Activated T-helper 1 cell treated with anti-CD3 and anti-CD28 coated beads, Interleukin-2, amount 50 U/mL, for 16 hours (primary cell): Measurements from ENCODE around the gene IMMP2L.
"Not testable (repeated sequence)": the region's sequence is repeated elsewhere in the genome, so short reads cannot be mapped to it uniquely, and the experiment has no call there.

Source experiments
- DNase-seq, 2 donors: peaks; one replicate each; pipeline ENCODE4 v3.0.0-alpha.2; 2020; ENCODE audit warnings: low read depth in 1 of 2, low spot score in 1 of 2

IMMP2L gene

GRCh38 chr7:110944966-110945644 is 617.2 kb downstream of the IMMP2L start:
- no peak for DNase-seq

- DNase-seq, result no peak
Observed at GRCh38 chr7:110944448-110944847, 617.8 kb downstream of the IMMP2L start.

GRCh38 chr7:110943701-110944345 is 618.5 kb downstream of the IMMP2L start:
- DNase-seq, result no peak

- no peak for DNase-seq
Observed at GRCh38 chr7:110941385-110941784, 620.9 kb downstream of the IMMP2L start.

- DNase-seq, result no peak
Observed at GRCh38 chr7:110940756-110941155, 621.5 kb downstream of the IMMP2L start.

- no peak for DNase-seq
Observed at GRCh38 chr7:110938165-110938564, 624.1 kb downstream of the IMMP2L start.

GRCh38 chr7:110936665-110937064 is 625.6 kb downstream of the IMMP2L start:
- DNase-seq, result not testable (repeated sequence)

- no peak for DNase-seq
Observed at GRCh38 chr7:110929480-110930249, 632.6 kb downstream of the IMMP2L start.

- no peak for DNase-seq
Observed at GRCh38 chr7:110922906-110923305, 639.4 kb downstream of the IMMP2L start.

GRCh38 chr7:110921595-110922151 is 640.6 kb downstream of the IMMP2L start:
- DNase-seq, result no peak

GRCh38 chr7:110918949-110919548 is 643.2 kb downstream of the IMMP2L start:
- no peak for DNase-seq

- DNase-seq, result no peak
Observed at GRCh38 chr7:110914263-110914662, 648.0 kb downstream of the IMMP2L start.

GRCh38 chr7:110911632-110912031 is 650.7 kb downstream of the IMMP2L start:
- no peak for DNase-seq

- DNase-seq, result no peak
Observed at GRCh38 chr7:110909117-110909516, 653.2 kb downstream of the IMMP2L start.

- DNase-seq, result no peak
Observed at GRCh38 chr7:110905773-110906566, 656.3 kb downstream of the IMMP2L start.

- no peak for DNase-seq
Observed at GRCh38 chr7:110898516-110898915, 663.8 kb downstream of the IMMP2L start.

GRCh38 chr7:110897538-110897937 is 664.8 kb downstream of the IMMP2L start:
- no peak for DNase-seq

- DNase-seq, result no peak
Observed at GRCh38 chr7:110894111-110894510, 668.2 kb downstream of the IMMP2L start.

GRCh38 chr7:110891197-110891596 is 671.1 kb downstream of the IMMP2L start:
- DNase-seq, result no peak

- DNase-seq, result no peak
Observed at GRCh38 chr7:110890101-110890500, 672.2 kb downstream of the IMMP2L start.

- no peak for DNase-seq
Observed at GRCh38 chr7:110889335-110889734, 673.0 kb downstream of the IMMP2L start.
